Activated CD8-positive, alpha-beta memory T cell treated with anti-CD3 and anti-CD28 coated beads for 4 hours (primary cell): ENCODE measurements around the gene CLTCL1.

ENCODE experiments used
- DNase-seq, 2 donors: peaks; one replicate each; pipeline ENCODE4 v3.0.0-alpha.2; 2020; ENCODE audit warnings: low read depth in 2 of 2

The CLTCL1 gene

GRCh38 chr22:19195796-19196731 is 95.5 kb downstream of the CLTCL1 start:
- no peak for DNase-seq

DNA sequence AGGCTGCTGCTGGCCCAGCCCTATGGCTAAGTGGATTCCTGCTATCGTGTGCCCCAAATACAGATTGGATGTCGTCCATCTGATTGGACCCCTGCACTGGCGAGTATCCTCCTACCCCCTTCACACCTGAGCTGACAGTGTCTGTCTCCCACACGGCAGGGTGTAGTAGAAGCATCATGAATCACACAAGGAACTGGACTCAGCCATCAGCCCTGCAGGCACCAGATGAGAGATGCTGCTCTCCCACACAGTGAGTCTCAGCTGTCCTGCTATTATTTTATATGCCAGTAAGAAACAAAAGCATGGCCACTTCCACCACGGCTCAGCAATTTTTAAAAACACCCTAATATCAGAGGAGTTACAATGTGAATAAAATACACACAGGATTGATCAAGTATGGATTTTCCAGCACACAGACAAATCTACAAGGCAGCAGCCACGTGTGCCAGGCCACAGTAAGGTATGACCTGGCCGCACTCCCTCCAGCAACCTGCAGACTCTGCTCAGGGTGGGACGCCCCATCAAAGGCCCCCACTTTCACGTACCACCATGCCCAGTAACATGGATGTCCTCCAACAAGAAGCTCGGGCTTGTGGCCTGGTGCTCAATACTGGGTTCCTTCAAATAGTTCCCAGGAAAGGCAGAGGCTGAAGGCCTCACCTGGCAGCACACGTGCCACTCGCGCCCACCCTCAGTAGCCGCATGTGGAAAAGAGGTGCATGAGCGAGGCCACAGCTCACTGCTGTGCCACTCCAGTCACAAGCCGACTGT is 96.6 kb downstream of the CLTCL1 start:
- DNase-seq, result no peak

DNA sequence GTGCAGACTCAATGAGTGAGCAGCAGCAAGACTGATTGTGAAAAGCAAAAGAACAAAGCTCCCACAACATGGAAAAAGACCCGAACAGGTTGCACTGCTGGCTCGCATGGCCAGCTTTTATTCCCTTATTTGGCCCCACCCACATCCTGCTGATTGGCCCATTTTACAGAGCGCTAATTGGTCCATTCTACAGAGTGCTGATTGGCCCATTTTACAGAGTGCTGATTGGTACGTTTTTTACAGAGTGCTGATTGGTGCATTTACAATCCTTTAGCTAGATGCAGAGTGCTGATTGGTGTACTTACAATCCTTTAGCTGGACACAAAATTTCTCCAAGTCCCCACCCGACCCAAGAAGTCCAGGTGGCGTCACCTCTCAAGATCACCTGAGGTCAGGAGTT is 97.6 kb downstream of the CLTCL1 start:
- DNase-seq, result no peak

DNA sequence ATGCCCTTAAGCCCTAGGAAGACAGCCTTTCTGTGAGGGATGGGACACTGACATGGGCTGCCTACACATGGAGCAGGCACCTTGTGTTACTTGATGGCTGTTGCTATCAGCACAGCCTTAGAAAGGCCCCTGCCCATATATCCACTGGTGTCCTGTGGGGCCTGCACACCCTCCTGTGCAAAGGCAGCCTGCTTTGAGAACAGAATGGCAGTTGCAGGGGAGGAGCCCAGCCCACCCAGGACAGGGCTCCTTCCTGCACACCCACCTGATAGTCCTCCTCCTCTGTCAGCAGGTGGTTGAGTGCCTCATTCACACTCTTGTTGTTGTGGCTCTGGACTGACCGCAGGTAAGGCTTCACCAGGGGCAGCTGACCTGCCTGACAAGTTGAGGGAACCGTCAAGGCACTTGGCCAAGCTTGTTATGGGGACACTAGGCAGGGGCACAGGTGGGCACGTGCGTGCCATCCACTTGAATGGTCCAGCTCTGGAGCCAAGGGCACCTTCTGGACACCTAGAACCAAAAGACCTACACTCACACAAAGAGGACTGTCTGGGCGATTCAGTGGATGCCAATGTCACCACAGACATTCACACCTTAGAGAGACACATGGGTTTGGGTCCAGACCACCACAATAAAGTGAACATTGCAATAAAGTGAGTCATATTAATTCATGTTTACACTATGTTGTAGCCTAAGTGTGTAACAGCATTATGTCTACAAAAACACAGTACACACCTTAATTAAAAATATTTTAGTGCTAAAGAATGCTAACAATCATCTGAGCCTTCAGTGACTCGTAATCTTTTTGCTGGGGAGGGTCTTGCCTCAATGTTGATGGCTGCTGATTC is 103.6 kb downstream of the CLTCL1 start:
- DNase-seq, result no peak

GRCh38 chr22:19184276-19184997 is 107.1 kb downstream of the CLTCL1 start:
- DNase-seq, result no peak

GRCh38 chr22:19183216-19183615 is 108.3 kb downstream of the CLTCL1 start:
- DNase-seq, result no peak

GRCh38 chr22:19182472-19183157 is 108.9 kb downstream of the CLTCL1 start:
- DNase-seq, result no peak

- no peak for DNase-seq
Observed at GRCh38 chr22:19181786-19182471, 109.6 kb downstream of the CLTCL1 start.

DNA sequence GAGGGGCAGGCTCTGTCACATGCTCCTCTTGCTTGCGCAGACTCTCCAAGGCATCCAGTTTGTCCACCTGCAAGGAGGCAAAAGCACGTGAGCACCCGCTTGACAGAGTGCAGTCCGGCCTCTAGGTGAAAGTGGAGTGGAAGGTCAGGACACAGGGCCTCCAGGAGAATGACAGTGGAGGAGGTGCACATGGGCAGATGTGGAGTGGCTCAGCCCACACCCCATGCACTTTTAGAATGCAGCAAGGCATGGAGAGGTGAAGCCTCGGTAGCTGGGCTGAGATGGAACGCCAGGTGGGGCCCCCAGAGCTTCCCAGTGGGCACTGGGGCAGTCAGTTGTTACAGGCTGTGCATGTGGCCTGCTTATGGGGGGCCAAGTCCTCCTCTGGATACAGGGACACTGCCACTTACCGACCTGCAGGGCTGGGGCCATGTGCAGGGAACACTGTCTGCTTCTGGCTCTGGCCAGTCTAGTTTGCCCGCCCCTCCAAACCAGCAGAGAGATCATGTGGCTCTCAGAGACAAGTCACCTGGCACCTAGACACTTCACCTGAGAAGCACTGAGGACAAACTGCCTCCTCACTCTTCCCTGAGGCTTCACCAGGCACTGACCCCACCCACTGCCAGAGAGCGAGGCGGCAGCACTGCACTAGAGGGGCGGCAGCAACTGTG is 110.6 kb downstream of the CLTCL1 start:
- no peak for DNase-seq

DNA sequence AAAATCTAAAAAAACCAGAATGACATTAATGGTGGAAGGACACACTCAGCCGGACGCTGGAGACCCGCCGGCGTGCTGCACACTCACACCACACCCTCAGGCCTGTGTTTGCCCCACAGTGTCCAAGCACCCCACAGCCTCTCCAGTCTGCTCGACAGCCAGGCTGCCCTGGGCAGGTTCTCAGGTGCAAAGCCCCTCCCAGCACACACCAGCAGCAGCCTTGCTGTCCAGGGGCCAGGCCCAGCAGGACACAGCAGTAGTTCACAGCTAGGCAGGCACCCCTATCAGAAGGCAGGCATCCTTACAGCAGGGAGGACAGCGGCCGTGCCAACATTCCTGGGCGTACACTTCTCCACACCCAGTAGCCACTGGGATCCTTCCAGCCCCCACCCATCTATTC is 111.3 kb downstream of the CLTCL1 start:
- DNase-seq, result no peak

DNA sequence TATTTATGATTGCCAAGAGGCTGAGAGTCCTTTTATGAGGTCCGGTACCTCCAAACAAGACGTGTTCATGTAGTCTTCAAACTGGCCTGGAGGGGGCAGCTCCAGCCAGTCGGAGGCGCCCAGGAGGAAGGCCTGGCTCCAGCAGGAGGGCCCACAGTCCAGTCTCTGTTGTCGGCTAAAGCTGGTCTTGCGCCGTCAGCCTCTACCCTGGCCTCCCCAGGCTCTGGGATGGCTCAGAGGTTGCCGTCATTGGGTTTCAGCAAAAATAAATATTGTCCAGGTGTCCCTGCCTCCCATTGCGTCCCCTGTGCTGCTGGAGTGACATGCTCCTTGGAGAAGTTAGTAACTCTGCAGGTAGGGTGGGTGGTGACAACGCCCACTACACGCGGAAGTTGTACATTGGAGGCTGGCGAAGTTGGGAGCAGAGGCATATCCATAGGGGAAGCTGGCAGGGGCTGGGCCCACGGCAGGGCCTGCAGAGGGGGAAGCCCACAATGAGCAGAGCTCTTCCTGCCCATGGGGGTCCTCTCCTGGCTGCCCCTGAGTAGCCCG is 111.9 kb downstream of the CLTCL1 start:
- DNase-seq, result no peak

GRCh38 chr22:19178657-19179496 is 112.6 kb downstream of the CLTCL1 start, which contains the start of gene SLC25A1:
SLC25A1 (minus strand) TSS chr22:19178736; CDS start chr22:19178673, 63 bp downstream.
- peak; percentile 60 to 73 for DNase-seq

GRCh38 chr22:19178065-19178656 is 113.4 kb downstream of the CLTCL1 start:
- peak; percentile 26 to 27 for DNase-seq

GRCh38 chr22:19177164-19178064 is 114.1 kb downstream of the CLTCL1 start:
- no peak for DNase-seq

DNA sequence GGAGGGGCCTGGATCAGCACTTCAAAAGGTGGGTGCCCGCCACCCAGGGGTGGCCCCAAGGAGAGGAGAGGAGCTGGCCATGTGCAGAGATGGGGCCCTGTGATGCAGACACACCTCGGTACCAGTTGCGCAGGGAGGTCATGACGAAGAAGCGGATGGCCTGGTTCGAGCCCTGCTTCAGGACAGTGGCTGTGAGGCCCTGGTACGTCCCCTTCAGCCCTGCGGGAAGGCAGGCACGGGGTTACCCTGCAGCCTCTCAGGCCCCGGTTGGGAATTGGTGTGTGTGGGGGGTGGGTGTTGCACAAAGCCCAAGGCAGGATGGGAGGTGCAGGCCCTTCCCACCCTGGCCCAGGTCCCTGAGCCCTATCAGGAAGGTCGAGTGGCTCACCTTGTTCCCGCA is 114.8 kb downstream of the CLTCL1 start:
- no peak for DNase-seq

DNA sequence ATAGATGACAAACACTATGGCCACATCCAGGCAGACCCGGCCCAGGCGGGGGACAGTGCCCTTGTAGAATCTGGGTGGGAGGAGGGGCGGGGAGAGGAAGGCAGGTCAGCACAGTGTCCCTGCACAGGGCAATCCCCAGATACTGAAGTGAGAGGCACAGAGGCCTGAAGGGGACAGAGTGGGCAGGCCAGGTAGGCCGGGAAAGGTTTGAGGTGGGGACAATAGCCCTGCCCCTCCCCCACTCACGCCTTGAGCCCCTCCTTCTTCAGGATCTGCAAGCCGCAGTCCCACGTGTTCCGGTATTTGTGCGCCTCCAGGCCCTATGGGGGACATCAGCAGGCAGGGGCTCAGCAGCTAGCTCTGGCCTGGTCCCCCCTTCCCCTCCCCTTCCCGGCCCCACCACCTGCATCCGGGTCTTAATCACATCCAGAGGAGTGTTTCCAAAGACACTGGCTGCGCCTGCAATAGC is 115.3 kb downstream of the CLTCL1 start:
- DNase-seq, result no peak
